Fibroblast of lung (primary cell): ENCODE measurements around the gene RIN3. TPM values are rescaled to one million over a fixed set of nuclear protein-coding genes. Genes with fewer than 3 reads are reported as not detected.

Experiments used
- DNase-seq, 2 donors: peaks; one replicate each; pipeline versions ENCODE4 v3.0.0 to v3.0.0-alpha.2; 2010; ENCODE audit warnings: low read depth in 2 of 2
- H2AFZ ChIP-seq: 2 replicates; pipeline ENCODE4 v1.5.1; 2012; ENCODE audit warnings: low read length, control low read depth, inconsistent platforms
- H3K27ac ChIP-seq: 2 replicates; pipeline ENCODE4 v1.5.1; 2011; ENCODE audit warnings: low read length, control low read depth; ENCODE audit not compliant: insufficient read depth
- H3K27me3 ChIP-seq: 2 replicates; pipeline ENCODE4 v1.5.1; 2011; ENCODE audit warnings: mild to moderate bottlenecking, low read length; ENCODE audit not compliant: control insufficient read depth, insufficient read depth
- H3K36me3 ChIP-seq: 2 replicates; pipeline ENCODE4 v1.5.1; 2011; ENCODE audit warnings: low read length; ENCODE audit not compliant: control insufficient read depth, insufficient read depth
- H3K4me1 ChIP-seq: 2 replicates; pipeline ENCODE4 v1.5.1; 2011; ENCODE audit warnings: low read length; ENCODE audit not compliant: control insufficient read depth, insufficient read depth; ENCODE audit errors: extremely low read depth
- H3K4me2 ChIP-seq: 2 replicates; pipeline ENCODE4 v1.5.1; 2011; ENCODE audit warnings: low read length, control low read depth; ENCODE audit not compliant: insufficient read depth; ENCODE audit errors: extremely low read depth
- H3K4me3 ChIP-seq, 4 experiments: fragments of 200-600 bp in 1 of 4; sonication (generic) in 1 of 4; replicated peaks in 1 of 4; 2 replicates each; pipeline ENCODE4 v1.5.1; 2011 to 2016; ENCODE audit warnings: low read length in 4 of 4, low read depth in 3 of 4, mild to moderate bottlenecking in 3 of 4, control low read depth in 2 of 4, inconsistent platforms in 1 of 4, mixed read lengths in 1 of 4; ENCODE audit not compliant: insufficient read depth in 1 of 4; ENCODE audit errors: control extremely low read depth in 1 of 4
- H3K79me2 ChIP-seq: 2 replicates; pipeline ENCODE4 v1.5.1; 2012; ENCODE audit warnings: mild to moderate bottlenecking, low read length, inconsistent platforms; ENCODE audit not compliant: control insufficient read depth, insufficient read depth
- H3K9ac ChIP-seq: 2 replicates; pipeline ENCODE4 v1.5.1; 2011; ENCODE audit warnings: mild to moderate bottlenecking, low read length, control low read depth; ENCODE audit not compliant: insufficient read depth
- H3K9me3 ChIP-seq: 2 replicates; pipeline ENCODE4 v1.5.1; 2012; ENCODE audit warnings: low read depth, low read length; ENCODE audit not compliant: control insufficient read depth, insufficient read depth
- H4K20me1 ChIP-seq: 2 replicates; pipeline ENCODE4 v1.5.1; 2011; ENCODE audit warnings: low read length; ENCODE audit not compliant: control insufficient read depth, insufficient read depth; ENCODE audit errors: extremely low read depth
- CTCF ChIP-seq, 2 donors: IDR thresholded peaks in 1 of 2; conservative IDR thresholded peaks in 1 of 2; 1 replicate in 1 of 2; 2 replicates in 1 of 2; pipeline ENCODE4 v1.5.1; 2011 to 2012; ENCODE audit warnings: low read length in 2 of 2, control low read depth in 1 of 2, inconsistent platforms in 1 of 2, low read depth in 1 of 2, mild to moderate bottlenecking in 1 of 2
- EZH2 ChIP-seq: IDR thresholded peaks from 2 replicates; pipeline ENCODE4 v1.5.1; 2012; ENCODE audit warnings: low read length, control low read depth, mild to moderate bottlenecking; ENCODE audit errors: missing control alignments
- polyA plus RNA-seq, 2 donors: library from polyadenylated mRNA; depleted of rRNA in 1 of 2; stranded (reverse) in 1 of 2; unstranded in 1 of 2; fragments of >200 nt; gene quantifications; 2 replicates each; pipeline ENCODE4 v1.2.1, GENCODE V29; 2011 to 2012; ENCODE audit warnings: missing spikeins in 1 of 2
- total RNA-seq: library from RNA; depleted of rRNA; stranded (reverse); fragments of >200 nt; gene quantifications from 2 replicates; pipeline ENCODE4 v1.2.1, GENCODE V29; 2014

Gene RIN3
- total and polyA plus RNA-seq, 2 donors (not counting 1 experiment from before 2014, with no cell fraction given), result 8.9 to 9.2 TPM

- H4K20me1 ChIP-seq, result no peaks in the 10 kb centered on the region
Observed at GRCh38 chr14:92737206-92737605, 223.6 kb downstream of the RIN3 start.

GRCh38 chr14:92737619-92738188 is 224.1 kb downstream of the RIN3 start:
- no peak overlapping the region for H2AFZ ChIP-seq
- no peak for TF ChIP-seq EZH2
- TF ChIP-seq CTCF (conservative IDR thresholded peaks at IDR 0.05 in 1 of 2, IDR thresholded peaks at IDR 0.05 in 1 of 2; ENCODE audit: low read depth in 1 of 2, low read length in 2 of 2), result no peak
- no peaks in the 10 kb centered on the region for H3K79me2 ChIP-seq
- H3K4me1 ChIP-seq, result no peaks in the 10 kb centered on the region
- H3K27me3 ChIP-seq, result no peaks in the 10 kb centered on the region
- no peak overlapping the region for H3K4me2 ChIP-seq
- H3K9ac ChIP-seq, result no peak overlapping the region
- no peaks in the 10 kb centered on the region for H3K9me3 ChIP-seq
- H3K4me3 ChIP-seq, result no peak overlapping the region
- no peaks in the 10 kb centered on the region for H3K36me3 ChIP-seq
- H3K27ac ChIP-seq, result no peak overlapping the region
- DNase-seq, result no peak
- no peaks in the 10 kb centered on the region for H4K20me1 ChIP-seq

More at GRCh38 chr14:92737206-92737605, 223.6 kb downstream of the RIN3 start:
- Histone ChIP-seq H3K27me3 (no peaks in the 10 kb centered on the region), H3K4me3 (no peak overlapping the region), H3K27ac (no peak overlapping the region), H3K9me3 (no peaks in the 10 kb centered on the region), H3K9ac (no peak overlapping the region), H3K79me2 (no peaks in the 10 kb centered on the region), H3K4me1 (no peaks in the 10 kb centered on the region), H3K36me3 (no peaks in the 10 kb centered on the region), H3K4me2 (no peak overlapping the region), H2AFZ (no peak overlapping the region)
- no peak for DNase-seq
- TF ChIP-seq CTCF (conservative IDR thresholded peaks at IDR 0.05 in 1 of 2, IDR thresholded peaks at IDR 0.05 in 1 of 2; ENCODE audit: low read depth in 1 of 2, low read length in 2 of 2) (no peak), EZH2 (no peak)

Other genes with a start within 250 kb of the RIN3 start
- not detected in 2 replicates for gene SLC24A4, start 190.6 kb upstream of the RIN3 start, total RNA-seq
- gene SLC24A4, start 190.6 kb upstream of the RIN3 start, polyA plus RNA-seq, result 0.03 TPM in 1 of 2 replicates, not detected in the other
- gene LGMN, start 234.8 kb downstream of the RIN3 start, total RNA-seq, result 22.3 and 22.6 TPM in 2 replicates
- gene LGMN, start 234.8 kb downstream of the RIN3 start, polyA plus RNA-seq, result 25.5 and 61.0 TPM in 2 replicates